PFSK-1 (cell line): ENCODE measurements around the gene MAPT.

ENCODE experiments used
- FOXP2 ChIP-seq: optimal IDR thresholded peaks from 2 replicates; pipeline ENCODE3; 2011; ENCODE audit warnings: borderline replicate concordance, control low read depth, inconsistent platforms; ENCODE audit not compliant: insufficient read depth; ENCODE audit errors: extremely low read length, extremely low read depth
- POLR2AphosphoS5 ChIP-seq: IDR thresholded peaks from 2 replicates; pipeline ENCODE4 v1.6.1; 2012; ENCODE audit warnings: low read depth, mild to moderate bottlenecking, control low read depth, low read length, moderate library complexity
- REST ChIP-seq, 2 experiments: IDR thresholded peaks; 2 replicates each; pipeline versions ENCODE4 v1.6.1 to v1.8.0; 2011 to 2012; ENCODE audit warnings: low read depth in 2 of 2, low read length in 2 of 2, control low read depth in 1 of 2, inconsistent platforms in 1 of 2, mild to moderate bottlenecking in 1 of 2, moderate library complexity in 1 of 2; ENCODE audit not compliant: insufficient read depth in 1 of 2
- SIN3A ChIP-seq: IDR thresholded peaks from 2 replicates; pipeline ENCODE4 v1.6.1; 2012; ENCODE audit warnings: mild to moderate bottlenecking, low read length, moderate library complexity, borderline replicate concordance; ENCODE audit not compliant: insufficient read depth
- TAF1 ChIP-seq: IDR thresholded peaks from 2 replicates; pipeline ENCODE4 v1.6.1; 2012; ENCODE audit warnings: low read length, control low read depth, borderline replicate concordance; ENCODE audit not compliant: insufficient read depth

- TF ChIP-seq TAF1 = no peak
- no peak for TF ChIP-seq SIN3A
- TF ChIP-seq REST (IDR thresholded peaks at IDR 0.05; ENCODE audit: insufficient read depth in 1 of 2, low read depth in 2 of 2, low read length in 2 of 2) = no peak
- TF ChIP-seq POLR2AphosphoS5 = no peak
- TF ChIP-seq FOXP2 = no peak
Observed at GRCh38 chr17:46057366-46057765, 163.0 kb downstream of the MAPT start.
